PC-3 (cell line): ENCODE results near the gene TGM3.

Source experiments
- EZH2 ChIP-seq: fragments of 300-600 bp; sonication (generic); IDR thresholded peaks from one replicate; pipeline ENCODE4 v1.6.1; 2017; ENCODE audit warnings: antibody characterized with exemption, mild to moderate bottlenecking, low read length; ENCODE audit not compliant: unreplicated experiment
- TF ChIP-seq, protein P1 (sequence below): fragments of 300-600 bp; sonication (generic); conservative IDR thresholded peaks from 2 replicates; pipeline ENCODE4 v1.5.1; 2017; ENCODE audit warnings: antibody characterized with exemption, low read depth, mild to moderate bottlenecking, low read length

GRCh38 chr20:2329286-2329685 is 33.5 kb downstream of the TGM3 start:
- TF ChIP-seq, protein P1, sequence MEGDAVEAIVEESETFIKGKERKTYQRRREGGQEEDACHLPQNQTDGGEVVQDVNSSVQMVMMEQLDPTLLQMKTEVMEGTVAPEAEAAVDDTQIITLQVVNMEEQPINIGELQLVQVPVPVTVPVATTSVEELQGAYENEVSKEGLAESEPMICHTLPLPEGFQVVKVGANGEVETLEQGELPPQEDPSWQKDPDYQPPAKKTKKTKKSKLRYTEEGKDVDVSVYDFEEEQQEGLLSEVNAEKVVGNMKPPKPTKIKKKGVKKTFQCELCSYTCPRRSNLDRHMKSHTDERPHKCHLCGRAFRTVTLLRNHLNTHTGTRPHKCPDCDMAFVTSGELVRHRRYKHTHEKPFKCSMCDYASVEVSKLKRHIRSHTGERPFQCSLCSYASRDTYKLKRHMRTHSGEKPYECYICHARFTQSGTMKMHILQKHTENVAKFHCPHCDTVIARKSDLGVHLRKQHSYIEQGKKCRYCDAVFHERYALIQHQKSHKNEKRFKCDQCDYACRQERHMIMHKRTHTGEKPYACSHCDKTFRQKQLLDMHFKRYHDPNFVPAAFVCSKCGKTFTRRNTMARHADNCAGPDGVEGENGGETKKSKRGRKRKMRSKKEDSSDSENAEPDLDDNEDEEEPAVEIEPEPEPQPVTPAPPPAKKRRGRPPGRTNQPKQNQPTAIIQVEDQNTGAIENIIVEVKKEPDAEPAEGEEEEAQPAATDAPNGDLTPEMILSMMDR = no peak
- TF ChIP-seq EZH2 = no peak
